ENCODE results near the gene PLA2G10.

DNA sequence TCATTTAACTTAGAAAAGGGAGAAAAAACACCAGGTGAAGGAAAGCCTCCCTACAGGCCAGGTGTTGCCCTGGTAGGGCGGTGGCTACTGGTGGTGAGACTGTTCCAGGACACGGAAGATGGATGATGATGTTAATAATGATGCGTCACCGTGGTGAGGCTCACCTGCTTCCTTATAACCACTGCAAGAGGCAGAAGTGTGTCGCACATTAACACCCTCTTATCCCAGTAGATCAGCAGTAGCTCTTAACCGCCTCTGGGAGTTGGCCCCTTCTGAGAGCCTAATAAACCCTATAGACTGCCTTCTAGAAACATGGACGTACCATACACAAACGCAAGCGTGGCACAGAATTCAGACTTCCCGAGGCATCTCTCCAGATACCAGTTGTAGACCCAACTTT lies 53.6 kb downstream of the PLA2G10 start:
- TF ChIP-seq, protein P1, sequence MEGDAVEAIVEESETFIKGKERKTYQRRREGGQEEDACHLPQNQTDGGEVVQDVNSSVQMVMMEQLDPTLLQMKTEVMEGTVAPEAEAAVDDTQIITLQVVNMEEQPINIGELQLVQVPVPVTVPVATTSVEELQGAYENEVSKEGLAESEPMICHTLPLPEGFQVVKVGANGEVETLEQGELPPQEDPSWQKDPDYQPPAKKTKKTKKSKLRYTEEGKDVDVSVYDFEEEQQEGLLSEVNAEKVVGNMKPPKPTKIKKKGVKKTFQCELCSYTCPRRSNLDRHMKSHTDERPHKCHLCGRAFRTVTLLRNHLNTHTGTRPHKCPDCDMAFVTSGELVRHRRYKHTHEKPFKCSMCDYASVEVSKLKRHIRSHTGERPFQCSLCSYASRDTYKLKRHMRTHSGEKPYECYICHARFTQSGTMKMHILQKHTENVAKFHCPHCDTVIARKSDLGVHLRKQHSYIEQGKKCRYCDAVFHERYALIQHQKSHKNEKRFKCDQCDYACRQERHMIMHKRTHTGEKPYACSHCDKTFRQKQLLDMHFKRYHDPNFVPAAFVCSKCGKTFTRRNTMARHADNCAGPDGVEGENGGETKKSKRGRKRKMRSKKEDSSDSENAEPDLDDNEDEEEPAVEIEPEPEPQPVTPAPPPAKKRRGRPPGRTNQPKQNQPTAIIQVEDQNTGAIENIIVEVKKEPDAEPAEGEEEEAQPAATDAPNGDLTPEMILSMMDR (IDR thresholded peaks at IDR 0.05 in 4 of 5, conservative IDR thresholded peaks at IDR 0.05 in 1 of 5), result no peak
- no peak for TF ChIP-seq POLR2A (IDR thresholded peaks at IDR 0.05)

All from gastrocnemius medialis (tissue), 4 donors.